GM13976 (cell line): ENCODE measurements around the gene USP36.
"Not testable (repeated sequence)": the region's sequence is repeated elsewhere in the genome, so short reads cannot be mapped to it uniquely, and the experiment has no call there.

Source experiments
- DNase-seq: peaks from one replicate; pipeline ENCODE4 v3.0.0; 2012; ENCODE audit warnings: low spot score
- CTCF ChIP-seq: IDR thresholded peaks from 2 replicates; pipeline ENCODE4 v1.5.1; 2012; ENCODE audit warnings: borderline replicate concordance, mild to moderate bottlenecking; ENCODE audit not compliant: insufficient read depth; ENCODE audit errors: extremely low read depth, missing control alignments, control extremely low read depth
- in situ Hi-C: fragments of 300-500 bp; cut with MboI; formaldehyde crosslinking; loops from one replicate; pipeline ENCODE4 v1.12.0; 2022; ENCODE audit warnings: low sequenced_read_pairs, mixed read lengths, inconsistent platforms; ENCODE audit not compliant: unreplicated experiment

The USP36 gene

DNA sequence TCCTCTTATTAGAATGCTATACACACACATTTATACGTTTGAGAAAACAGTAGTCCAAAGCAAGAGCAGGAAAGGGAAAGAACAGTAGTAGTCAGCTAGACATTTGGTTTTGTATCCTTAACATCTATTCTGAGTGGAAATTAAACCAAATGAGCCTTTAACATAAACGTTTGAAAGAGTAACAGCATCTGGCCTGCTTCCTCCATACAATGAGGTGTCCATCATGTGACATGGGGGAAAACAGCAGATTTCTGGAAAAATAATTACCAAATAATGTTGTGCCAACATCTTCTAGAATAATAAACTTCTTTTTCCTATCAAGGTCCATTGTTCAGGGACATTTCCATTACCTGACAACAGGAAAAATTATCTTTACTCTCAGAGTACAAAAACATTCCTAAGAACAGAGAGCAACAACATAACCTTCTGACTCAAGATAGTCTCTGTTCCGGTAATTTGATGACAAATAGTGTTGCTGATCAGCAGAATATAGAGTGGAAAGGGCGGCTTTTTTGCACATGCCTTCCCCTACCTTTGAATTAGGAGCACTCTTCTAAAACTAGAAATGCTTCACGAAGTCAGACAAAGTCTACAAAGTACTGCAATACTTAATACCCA lies 78.7 kb downstream of the USP36 start:
- no peak for TF ChIP-seq CTCF
- no peak for DNase-seq
- in situ Hi-C loops = no loop called here

- no peak for TF ChIP-seq CTCF
- DNase-seq = no peak
- in situ Hi-C loops = no loop called here
These were observed 80.7 kb downstream of the USP36 start for GRCh38 chr17:78759969-78760352.

GRCh38 chr17:78759203-78759968 lies 81.2 kb downstream of the USP36 start:
- in situ Hi-C loops = no loop called here
- no peak for TF ChIP-seq CTCF
- peak; percentile 54 for DNase-seq

- no peak for TF ChIP-seq CTCF
- in situ Hi-C loops = no loop called here
- no peak for DNase-seq
These were observed 87.0 kb downstream of the USP36 start for GRCh38 chr17:78753316-78754250.

- in situ Hi-C loops = no loop called here
- no peak for DNase-seq
- TF ChIP-seq CTCF = no peak
These were observed 89.0 kb downstream of the USP36 start for GRCh38 chr17:78751447-78752161.

- in situ Hi-C loops, DNase-seq: not testable (repeated sequence)
These were observed 89.6 kb downstream of the USP36 start for GRCh38 chr17:78751000-78751399.
